Gastrocnemius medialis (tissue), 4 donors: ENCODE results near the gene KCP.

ENCODE experiments used
- CTCF ChIP-seq, 5 experiments: fragments of 450-650 bp in 3 of 5; fragments of 200-600 bp in 2 of 5; sonication (generic) in 2 of 5; IDR thresholded peaks in 4 of 5; conservative IDR thresholded peaks in 1 of 5; 1 replicate in 4 of 5; 2 replicates in 1 of 5; pipeline ENCODE4 v1.5.1; 2016 to 2019; ENCODE audit warnings: antibody characterized with exemption in 5 of 5, mild to moderate bottlenecking in 3 of 5, moderate library complexity in 3 of 5
- POLR2A ChIP-seq, 2 donors: fragments of 450-650 bp; IDR thresholded peaks; one replicate each; pipeline ENCODE4 v1.6.1; 2017; ENCODE audit warnings: antibody characterized with exemption in 2 of 2, mild to moderate bottlenecking in 2 of 2, moderate library complexity in 2 of 2

GRCh38 chr7:128891942-128892269 is 18.6 kb downstream of the KCP start:
- TF ChIP-seq POLR2A (IDR thresholded peaks at IDR 0.05), result no peak
- TF ChIP-seq CTCF (IDR thresholded peaks at IDR 0.05 in 4 of 5, conservative IDR thresholded peaks at IDR 0.05 in 1 of 5), result no peak
